HG03196 (cell line): ENCODE data around the gene SLIT3.

Source experiments
- ATAC-seq: cut with Tn5 transposase; IDR thresholded peaks from one replicate; pipeline ENCODE4 v1.9.1; 2021; ENCODE audit not compliant: unreplicated experiment

The SLIT3 gene

DNA sequence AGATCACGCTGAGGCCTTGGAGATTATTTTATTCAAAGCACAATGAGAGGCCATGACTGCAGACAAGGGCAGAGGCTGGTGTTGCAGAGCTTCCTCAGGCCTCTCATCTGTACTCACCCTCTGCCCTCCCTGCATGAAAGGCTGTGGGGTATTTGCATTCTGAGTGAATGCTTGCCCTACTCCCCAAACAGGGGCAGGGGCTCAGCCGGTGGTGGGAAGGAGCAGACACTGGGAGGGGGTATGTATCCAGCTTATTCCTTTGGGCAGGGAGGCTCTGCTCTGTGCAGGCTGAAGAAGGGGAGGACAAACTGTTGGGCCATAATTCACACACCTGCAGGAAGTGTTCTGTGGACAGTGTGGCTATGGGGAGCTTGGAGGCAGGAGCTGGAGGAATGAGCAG is 573.4 kb downstream of the SLIT3 start:
- ATAC-seq, result no peak

DNA sequence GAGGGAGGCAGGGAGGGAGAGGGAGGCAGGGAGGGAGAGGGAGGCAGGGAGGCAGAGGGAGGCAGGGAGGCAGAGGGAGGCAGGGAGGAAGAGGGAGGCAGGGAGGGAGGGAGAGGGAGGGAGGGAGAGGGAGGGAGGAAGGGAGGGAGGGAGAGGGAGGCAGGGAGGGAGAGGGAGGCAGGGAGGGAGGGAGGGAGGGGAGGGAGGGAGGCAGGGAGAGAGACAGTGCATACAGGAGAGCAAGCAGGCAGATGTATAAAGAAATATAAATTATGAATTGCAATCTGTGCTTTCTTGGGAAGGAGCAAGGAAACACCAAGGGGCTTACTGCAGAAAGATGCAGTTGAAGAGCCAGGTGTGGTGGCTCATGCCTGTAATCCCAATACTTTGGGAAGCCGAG is 574.6 kb downstream of the SLIT3 start:
- ATAC-seq, result no peak

DNA sequence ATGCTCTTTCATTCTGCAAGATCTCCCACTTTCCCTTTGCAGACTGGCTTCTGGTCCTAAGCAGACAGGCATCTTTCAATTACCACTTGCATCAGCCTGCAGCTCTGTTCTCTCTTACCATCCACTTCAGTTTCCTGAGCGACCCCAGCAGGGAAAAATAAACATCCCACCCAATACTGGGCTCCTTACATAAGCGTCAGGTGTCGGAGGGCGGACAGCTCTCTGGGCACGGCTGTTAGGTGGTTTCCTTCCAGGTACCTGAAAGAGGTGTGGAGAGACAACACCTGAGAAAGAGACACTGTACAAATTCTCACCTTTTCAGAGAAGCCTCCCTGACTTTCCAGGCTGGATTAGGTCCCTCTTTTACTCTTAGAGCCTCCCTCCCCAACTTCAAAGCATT is 576.7 kb downstream of the SLIT3 start:
- ATAC-seq, result no peak

DNA sequence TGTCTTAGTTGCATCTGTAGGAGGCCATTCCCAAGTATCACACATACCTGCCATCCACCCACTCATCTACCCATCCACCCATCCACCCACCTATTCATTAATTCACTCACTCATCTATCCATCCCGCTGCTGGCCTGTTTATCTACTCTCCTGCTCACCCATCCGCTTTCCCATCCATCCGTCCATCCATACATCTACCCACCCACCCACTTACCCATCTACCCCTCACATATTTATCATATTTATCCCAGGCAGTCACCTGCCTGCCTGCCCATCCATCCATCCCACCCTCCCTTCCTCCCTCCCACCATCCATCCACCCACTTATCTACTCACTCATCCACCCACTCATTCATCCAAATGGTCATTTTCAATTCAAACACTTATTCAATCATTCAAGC is 577.9 kb downstream of the SLIT3 start:
- no peak for ATAC-seq

DNA sequence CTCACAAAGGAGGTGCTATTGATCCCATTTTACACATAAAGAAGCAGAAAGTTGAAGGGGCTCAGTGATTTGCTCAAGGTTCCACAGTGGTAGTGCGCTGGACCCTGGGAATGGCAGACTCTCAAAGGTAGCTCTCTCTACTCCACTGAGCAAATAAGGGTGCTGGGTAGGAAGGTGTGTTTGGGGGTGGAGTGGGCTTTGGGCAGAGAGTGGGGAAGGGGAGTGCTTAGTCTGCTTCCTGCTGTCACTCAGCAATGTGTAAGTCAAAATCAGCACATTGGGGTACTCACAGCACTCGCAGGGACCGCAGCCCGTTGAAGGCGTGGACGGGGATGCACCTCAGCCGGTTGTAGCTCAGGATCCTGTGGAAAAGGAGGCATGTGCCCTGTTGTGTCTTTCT is 579.0 kb downstream of the SLIT3 start:
- no peak for ATAC-seq

DNA sequence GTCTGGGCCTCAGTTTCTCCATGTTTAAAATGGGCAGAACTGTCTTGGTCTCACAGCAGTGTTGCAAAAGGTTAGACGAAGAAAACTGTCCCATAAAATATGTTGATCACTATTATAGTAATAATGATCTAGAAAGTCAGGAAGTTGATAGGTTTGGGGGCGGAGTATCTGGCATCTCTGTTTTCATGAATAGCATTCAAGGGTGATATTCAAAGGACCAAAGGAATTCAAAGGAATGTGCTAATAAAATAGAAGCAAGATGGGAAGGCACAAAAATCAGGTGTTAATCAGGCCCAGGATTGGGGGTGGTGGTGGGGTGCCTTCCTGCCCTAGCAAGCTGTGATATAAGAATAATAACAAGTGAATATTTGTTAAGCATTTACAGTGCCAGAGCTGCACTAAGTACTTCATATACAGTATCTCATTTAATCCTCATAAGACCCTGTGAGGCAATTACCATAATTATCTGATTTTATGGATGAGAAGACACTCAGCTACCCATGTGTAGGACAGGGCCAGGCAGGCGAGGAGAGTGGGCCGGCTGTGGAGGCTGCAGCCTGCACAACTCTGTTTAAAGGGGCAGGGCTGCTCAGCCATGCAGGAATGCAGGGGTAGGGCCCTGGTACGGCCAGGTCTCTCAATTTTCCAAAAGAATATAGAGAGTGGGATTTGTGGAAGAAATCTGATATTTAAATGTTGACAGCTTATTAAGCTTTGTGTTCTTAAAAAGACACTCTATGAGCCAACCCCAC is 579.8 kb downstream of the SLIT3 start:
- no peak for ATAC-seq

DNA sequence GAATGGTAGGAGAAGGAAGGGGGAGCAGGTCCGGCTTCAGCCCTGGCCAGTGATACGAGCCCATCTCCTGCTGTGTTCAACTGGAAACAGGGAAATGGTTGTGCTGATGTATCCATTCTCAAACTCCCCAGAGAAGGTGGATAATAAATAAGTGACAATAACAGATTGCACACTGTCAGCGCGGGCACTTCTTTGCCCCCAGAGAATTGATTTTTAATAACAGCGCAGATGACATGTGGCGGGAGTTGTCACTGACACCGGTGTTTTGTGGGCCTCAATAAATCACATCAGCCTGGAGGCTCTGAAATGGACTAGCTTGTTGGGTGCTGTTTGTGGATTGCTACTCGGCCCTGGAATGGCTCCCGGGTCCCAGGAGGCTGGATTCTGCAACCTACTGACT is 580.4 kb downstream of the SLIT3 start:
- ATAC-seq, result no peak

DNA sequence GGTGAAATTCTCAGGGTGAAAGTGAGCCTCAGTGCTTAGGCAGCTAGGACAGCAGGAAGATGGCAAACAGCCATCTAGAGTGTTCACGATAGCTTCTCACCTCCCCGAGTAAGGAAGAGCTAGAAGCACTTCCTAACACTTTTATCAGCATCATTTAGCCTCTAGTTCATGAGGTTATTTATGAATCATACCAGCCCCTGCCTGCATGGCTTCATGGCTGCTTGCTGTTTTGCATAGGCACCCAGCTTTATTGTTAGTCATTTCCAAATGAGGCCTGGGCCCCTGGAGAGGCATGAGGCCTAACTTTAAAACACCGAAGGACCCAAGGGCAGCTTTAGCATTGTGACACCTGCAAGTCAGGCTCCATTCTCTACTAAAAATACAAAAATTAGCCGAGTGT is 586.9 kb downstream of the SLIT3 start:
- no peak for ATAC-seq

DNA sequence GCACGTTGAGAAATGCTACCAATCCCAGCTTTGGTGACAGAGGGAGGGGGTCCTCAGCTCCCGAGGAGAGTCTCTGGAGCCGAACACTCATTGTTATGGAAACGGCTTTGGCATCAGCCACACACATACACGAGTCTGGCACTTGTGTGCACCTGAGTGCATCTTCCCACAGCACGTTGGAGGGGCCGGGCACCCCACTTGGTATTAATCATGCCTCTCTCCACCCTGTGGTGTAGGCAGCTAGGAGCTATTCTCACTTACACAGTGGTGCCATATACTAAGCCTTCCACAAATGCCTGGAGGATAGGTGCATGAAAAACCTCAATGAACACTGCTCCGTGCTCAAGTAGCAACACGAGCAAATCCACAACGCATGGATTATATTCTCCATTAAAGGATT is 587.9 kb downstream of the SLIT3 start:
- ATAC-seq, result no peak

DNA sequence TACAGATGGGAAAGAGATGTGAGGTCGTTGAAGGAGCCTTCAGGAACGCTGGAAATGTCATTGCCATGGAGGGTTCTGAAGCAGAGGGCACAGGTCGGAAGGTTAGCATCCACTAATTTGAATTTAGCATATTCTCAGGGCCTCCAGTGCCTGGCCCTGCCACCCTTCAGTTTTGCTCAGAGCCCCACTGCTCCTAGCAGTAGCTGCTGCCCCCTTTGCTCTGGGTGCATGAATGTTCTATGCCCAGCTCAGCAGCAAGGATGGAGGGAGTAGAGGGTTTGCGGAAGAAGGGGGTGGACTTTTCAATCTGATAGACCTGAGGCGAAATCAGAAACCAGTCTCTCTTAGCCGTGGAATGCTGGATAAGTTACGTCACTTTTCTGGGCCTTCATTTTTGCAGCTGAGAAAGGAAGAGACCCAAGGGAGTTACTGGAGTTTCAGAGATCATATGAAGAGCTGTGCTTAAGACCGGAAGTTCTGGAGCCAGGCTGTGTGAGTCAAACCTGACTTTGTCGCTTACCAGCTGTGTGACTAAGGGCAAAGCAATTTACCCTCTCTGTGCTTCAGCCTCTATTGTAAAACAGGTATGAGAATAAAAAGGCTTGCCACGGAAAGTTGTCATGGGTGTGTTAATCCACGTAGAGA is 588.5 kb downstream of the SLIT3 start:
- no peak for ATAC-seq

DNA sequence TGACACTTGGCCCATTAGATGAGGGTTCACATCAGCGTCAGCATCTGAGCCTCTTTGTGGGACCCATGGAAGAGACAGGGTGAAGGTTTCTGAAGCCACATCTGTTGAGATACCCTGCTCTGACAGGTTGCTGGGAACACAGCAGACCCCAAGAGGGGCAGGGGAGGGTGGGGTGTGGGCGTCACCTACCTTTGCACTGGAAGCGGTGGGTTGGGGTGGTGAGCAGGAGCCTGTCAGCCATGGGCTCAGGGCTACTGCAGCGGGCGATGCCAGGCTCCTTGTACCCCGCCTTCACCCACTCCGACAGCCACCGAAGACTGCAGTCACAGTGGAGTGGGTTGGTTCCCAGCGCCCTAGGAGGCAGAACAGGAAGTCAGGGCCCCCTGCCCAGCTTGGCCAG is 590.2 kb downstream of the SLIT3 start:
- ATAC-seq, result no peak

DNA sequence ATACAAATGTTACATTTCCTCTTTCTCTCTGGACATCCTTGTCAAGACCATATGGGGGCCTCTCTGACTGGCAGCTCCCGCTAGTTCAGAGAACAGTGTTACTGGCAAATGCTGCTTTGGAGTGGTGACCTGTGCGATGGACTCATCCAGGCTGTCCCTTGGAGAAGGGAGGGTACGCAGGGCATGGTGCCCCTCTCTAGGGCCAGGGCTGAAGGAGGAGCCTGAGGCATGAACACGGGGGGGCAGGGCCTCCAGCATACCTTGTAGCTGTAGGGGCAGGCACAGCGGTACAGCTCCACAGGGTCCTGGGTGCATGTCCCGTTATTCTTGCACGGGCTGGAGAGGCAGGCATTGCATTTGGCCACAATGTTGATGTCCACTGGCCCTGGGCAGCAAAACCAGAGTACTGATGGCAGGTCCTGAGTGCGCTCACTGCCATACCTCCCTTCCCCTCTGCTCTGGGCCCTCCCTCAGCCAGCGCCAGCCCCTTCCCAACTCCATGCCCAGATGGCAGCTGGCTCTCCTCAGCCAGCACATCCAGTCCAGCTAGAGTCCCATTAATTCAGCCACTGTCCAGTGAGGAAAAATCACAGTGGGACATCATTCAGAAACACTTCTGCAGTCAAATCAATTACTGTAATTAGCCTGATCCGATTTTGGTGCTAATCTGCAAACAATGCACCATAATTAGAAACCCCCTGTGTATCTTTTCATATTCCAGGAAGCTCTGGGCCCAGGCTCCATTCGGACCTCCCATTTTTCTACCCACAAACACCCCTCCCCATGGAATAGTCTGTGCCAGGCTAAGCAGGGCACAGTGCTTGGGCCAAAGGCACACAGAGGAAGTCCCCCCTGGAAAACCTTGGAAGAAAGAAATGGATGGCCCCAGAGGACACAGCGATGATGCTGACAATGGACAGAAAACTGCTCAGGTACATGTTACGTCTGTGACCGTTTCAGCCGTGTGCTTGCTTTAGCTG is 592.9 kb downstream of the SLIT3 start:
- ATAC-seq, result no peak

DNA sequence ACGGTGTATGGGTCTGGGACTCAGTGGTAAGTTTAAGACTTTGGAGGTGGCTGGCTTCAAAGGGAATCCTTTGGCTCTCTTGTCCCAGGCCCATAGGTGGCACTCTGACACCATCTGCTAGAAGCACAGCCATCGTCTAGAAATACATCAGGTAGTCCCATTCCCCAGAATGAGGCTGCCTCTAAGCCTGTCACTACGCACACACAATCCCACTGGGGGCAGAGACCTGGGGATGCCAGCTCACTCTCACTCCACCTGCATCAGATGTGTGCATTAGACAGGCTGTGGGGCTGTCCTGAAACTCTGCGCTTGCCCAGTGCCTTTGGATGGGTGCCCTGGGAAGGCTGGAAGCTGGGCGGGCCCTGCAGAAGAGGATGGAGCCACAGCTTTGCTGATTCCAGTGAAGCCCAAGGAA is 594.3 kb downstream of the SLIT3 start:
- ATAC-seq, result no peak

DNA sequence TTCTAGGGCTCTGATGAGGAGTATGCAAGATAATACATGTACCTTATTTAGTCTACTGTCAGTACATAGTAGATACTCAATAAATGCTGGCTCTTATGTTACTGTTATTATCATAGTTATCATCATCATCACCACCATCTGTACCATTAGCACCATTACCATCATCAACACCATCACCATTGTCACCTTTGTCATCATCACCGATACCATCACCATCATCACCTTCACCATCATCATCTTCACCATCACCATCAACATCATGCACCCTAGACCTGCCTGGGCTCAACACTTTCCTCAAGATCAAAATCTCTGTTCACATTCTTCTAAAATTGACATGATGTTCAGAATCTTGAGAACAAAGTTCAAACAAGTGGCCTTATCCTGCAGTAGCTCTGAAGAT is 595.6 kb downstream of the SLIT3 start:
- ATAC-seq, result no peak

DNA sequence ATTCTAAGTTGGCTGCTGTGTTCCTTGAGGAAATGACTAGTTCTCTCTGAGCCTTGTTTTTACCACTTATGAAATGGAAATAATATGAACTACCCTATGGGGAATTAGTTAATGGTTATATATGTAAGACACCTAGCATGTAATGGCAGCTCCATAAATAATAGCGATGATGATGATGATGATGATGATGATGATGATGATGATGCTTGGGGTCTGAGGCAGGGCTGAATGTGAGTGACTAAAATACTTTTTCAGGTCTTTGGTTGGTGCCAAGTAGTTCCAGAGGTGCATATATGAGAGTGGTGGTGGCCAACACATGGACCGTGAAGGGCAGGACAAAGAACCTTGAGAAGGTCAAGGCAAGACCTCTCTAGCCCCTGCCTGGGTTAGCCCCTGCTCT is 598.4 kb downstream of the SLIT3 start:
- ATAC-seq, result no peak

DNA sequence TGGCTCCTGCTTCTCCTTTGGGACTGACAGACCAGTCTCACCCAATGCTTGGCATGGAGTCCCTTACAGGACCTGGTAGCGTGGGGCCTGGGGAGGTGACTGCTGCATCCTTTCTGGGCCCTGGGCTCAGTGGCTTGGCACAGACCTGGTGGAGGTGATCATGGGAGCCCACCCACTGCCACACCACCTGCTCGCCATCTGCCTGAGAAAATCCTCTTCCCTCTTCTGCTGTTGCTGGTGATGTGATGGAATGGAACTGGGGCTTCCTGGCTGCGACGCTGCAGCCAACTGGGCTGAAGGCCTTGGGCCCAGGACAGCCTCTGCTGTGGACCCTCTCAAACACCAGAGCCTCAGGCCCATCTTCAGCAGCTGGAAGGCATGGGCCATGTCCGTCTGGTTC is 599.3 kb downstream of the SLIT3 start:
- no peak for ATAC-seq

DNA sequence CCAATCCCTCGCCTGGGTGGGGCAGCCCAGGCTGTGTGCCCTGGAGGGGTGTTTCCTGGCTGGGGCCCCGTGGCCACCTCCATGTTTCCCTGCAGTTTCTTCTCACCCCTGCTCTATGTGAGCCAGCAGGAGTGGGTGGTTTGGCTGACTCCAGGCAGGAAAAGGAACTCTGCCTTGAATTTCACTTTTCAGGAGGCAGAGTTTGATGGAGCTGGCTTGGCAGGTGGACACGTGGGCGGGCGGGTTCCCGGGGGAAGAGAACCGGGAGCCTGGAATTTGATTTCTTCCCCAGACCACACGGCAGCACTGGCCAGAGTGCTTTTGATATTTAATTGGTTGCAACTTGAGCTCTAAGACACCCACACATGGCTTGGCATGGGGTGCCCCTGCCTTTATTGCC is 601.9 kb downstream of the SLIT3 start:
- ATAC-seq, result no peak

DNA sequence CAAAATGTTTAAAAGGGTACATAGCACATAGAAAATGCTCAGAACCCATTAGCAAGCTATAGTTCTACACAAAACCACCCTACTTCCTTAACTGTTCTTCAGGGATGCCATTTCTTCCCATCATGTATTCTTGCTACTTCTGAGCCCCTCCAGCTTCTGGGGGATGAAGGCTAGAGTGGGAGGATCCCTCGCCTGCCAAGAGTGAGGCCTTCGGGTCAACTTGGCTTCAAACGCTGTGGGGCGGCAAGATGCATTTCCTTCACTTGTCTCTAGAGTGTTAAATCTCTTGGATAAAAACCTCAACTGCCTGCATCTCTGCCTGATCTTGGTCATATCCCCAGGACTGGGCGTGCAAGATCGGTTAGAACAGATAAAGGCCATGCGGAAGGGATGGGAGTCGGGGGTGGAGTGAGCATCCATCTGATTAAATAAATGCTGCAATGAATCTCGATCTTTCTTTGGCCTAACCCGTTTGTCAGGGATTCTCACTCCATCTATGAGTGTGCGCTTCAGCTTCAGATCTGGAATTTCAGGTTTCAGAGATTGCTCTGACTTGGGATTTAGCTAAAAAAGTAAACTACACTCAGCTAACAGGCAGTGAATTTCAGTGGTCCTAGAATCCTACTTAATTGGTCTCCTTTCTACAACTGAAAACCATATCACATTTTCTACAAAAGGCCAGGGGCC is 603.8 kb downstream of the SLIT3 start:
- no peak for ATAC-seq

DNA sequence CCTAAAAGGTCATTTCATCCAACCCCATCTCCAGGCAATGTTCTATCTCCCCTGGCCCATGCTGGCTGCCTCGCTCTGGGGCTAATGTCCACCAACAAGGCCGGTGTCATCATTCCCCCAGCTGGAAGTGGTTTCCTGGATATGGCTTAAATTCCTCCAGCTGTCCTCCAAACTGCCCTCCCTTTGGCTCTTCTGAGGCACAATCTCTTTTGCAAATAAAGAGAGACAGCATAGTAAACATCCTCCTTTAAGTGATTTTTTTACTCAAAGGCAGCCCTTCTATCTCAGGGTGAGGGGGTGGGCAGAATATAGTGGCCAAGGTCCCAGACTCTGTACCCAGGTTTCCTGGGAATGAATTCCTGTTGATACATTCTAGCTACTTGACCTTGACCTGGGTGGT is 604.3 kb downstream of the SLIT3 start:
- ATAC-seq, result no peak

DNA sequence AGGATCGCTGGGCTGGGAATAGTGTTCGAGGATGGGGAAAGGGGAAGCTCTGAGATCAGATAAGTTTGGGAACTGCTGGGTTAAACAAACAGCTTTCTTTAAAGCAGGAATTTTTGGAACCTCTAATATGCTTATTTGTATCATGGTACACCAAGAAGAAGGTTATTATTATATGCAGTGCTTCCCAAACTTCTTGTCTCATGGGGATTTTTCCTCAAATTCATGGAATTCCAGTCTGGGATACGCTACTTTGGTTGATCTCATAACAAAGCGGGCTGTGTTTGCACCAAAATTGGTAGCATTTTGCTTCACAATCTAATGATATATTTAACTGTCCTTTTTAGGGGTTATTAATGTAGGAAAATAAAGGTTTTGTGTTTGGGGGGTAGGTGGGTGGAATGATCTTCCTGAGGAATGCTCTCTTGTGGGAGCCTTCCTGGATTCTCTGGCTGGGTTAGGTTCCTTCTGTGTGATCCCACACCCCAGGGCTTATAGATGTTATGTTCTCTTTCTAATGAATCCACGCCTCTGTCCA is 605.6 kb downstream of the SLIT3 start:
- no peak for ATAC-seq

DNA sequence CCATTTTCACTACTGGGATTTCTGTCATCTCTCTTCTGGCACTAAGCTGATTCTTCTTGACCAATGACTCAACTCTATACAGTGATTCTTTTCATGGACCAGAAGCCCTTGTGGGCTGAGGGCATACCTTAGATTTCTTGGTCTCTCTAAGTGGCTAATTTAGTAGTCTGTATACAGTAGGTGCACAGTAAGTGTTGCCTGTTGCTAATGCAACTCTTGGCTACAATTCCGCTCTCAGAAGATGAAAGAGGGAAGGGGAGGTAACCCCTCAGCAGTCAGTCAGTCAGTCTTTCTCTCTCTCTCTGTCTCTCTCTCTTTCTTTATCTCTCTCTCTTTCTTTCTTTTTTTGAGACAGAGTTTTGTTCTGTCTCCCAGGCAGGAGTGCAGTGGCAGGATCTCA is 606.6 kb downstream of the SLIT3 start:
- no peak for ATAC-seq
